ENCODE data around the gene GCN1. TPM values are rescaled to one million over a fixed set of nuclear protein-coding genes. Genes with fewer than 3 reads are reported as not detected.

GCN1 gene
- total RNA-seq, 4 donors from 2014 or later, result 39.5 to 117 (median 63.7) TPM

GRCh38 chr12:120183211-120183631 lies 11.3 kb downstream of the GCN1 start:
- H3K4me3 ChIP-seq, result no peak overlapping the region
- intact Hi-C loops (cut with DNase I), result no loop called here
- TF ChIP-seq POLR2A (IDR thresholded peaks at IDR 0.05) (no peak), CTCF (IDR thresholded peaks at IDR 0.05) (no peak)
- H3K4me1 ChIP-seq, result no peaks in the 10 kb centered on the region
- H3K9me3 ChIP-seq, result no peaks in the 10 kb centered on the region
- no peak overlapping the region for H3K27ac ChIP-seq
- WGBS, 2 donors, result 80 to 96% methylated on average over 1 to 5 of the region's 5 CpGs
- no peaks in the 10 kb centered on the region for H3K27me3 ChIP-seq
- peaks cover 23 to 98% (median 51%) of the 10 kb centered on the region in 3 donors for H3K36me3 ChIP-seq
- DNase-seq, result no peak

GRCh38 chr12:120181991-120182631 lies 12.4 kb downstream of the GCN1 start:
- peaks cover 31 to 98% (median 53%) of the 10 kb centered on the region in 3 donors for H3K36me3 ChIP-seq
- intact Hi-C loops (cut with DNase I), result no loop called here
- 74 to 78% methylated on average over 6 to 7 of the region's 8 CpGs for WGBS, 2 donors
- no peaks in the 10 kb centered on the region for H3K9me3 ChIP-seq
- H3K27me3 ChIP-seq, result no peaks in the 10 kb centered on the region
- no peak overlapping the region for H3K4me3 ChIP-seq
- peak overlapping the region in 1 of 4 donors; percentile 1 for H3K27ac ChIP-seq
- no peaks in the 10 kb centered on the region for H3K4me1 ChIP-seq
- DNase-seq, result no peak
- TF ChIP-seq POLR2A (IDR thresholded peaks at IDR 0.05) (no peak), CTCF (IDR thresholded peaks at IDR 0.05) (peak in 2 of 6 experiments; percentile 16 to 18)

- TF ChIP-seq CTCF (IDR thresholded peaks at IDR 0.05) (no peak), POLR2A (IDR thresholded peaks at IDR 0.05) (no peak)
- H3K4me1 ChIP-seq, result no peaks in the 10 kb centered on the region
- H3K4me3 ChIP-seq, result no peak overlapping the region
- DNase-seq, result no peak
- H3K36me3 ChIP-seq, result peaks cover 38 to 98% (median 58%) of the 10 kb centered on the region in 3 donors
- no peaks in the 10 kb centered on the region for H3K9me3 ChIP-seq
- no peaks in the 10 kb centered on the region for H3K27me3 ChIP-seq
- 84 to 92% methylated on average over 7 of the region's 7 CpGs for WGBS, 2 donors
- intact Hi-C loops (cut with DNase I), result no loop called here
- H3K27ac ChIP-seq, result no peak overlapping the region
Observed at GRCh38 chr12:120180975-120181374, 13.5 kb downstream of the GCN1 start.

GRCh38 chr12:120175537-120175936 lies 19.0 kb downstream of the GCN1 start:
- H3K27me3 ChIP-seq, result no peaks in the 10 kb centered on the region
- no peaks in the 10 kb centered on the region for H3K9me3 ChIP-seq
- no peak overlapping the region for H3K27ac ChIP-seq
- no peaks in the 10 kb centered on the region for H3K4me1 ChIP-seq
- 88 to 93% methylated on average over 7 of the region's 11 CpGs for WGBS, 2 donors
- H3K36me3 ChIP-seq, result peaks cover 40 to 100% (median 81%) of the 10 kb centered on the region in 3 donors
- H3K4me3 ChIP-seq, result no peak overlapping the region
- TF ChIP-seq CTCF (IDR thresholded peaks at IDR 0.05) (no peak), POLR2A (IDR thresholded peaks at IDR 0.05) (no peak)
- intact Hi-C loops (cut with DNase I), result no loop called here
- no peak for DNase-seq

- H3K27ac ChIP-seq, result no peak overlapping the region
- no peak for DNase-seq
- TF ChIP-seq POLR2A (IDR thresholded peaks at IDR 0.05) (no peak), CTCF (IDR thresholded peaks at IDR 0.05) (no peak)
- no peaks in the 10 kb centered on the region for H3K4me1 ChIP-seq
- H3K36me3 ChIP-seq, result peaks cover 45 to 100% (median 86%) of the 10 kb centered on the region in 3 donors
- H3K4me3 ChIP-seq, result no peak overlapping the region
- H3K9me3 ChIP-seq, result no peaks in the 10 kb centered on the region
- 87 to 89% methylated on average over 5 of the region's 5 CpGs for WGBS, 2 donors
- intact Hi-C loops (cut with DNase I), result no loop called here
- no peaks in the 10 kb centered on the region for H3K27me3 ChIP-seq
Observed at GRCh38 chr12:120175062-120175461, 19.5 kb downstream of the GCN1 start.
